Left renal pelvis (tissue), 4 donors: ENCODE measurements around the gene GTF2B. TPM values are rescaled to one million over a fixed set of nuclear protein-coding genes. Genes with fewer than 3 reads are reported as not detected.

Experiments
- polyA plus RNA-seq, 4 donors: library from polyadenylated mRNA; unstranded; fragments of 120-200 nt; gene quantifications; one replicate each; pipeline ENCODE4 v1.2.1, GENCODE V29; 2013; ENCODE audit not compliant: insufficient read length in 4 of 4

The GTF2B gene
- polyA plus RNA-seq, 4 donors, result 38.9 to 51.0 (median 44.0) TPM

Other genes starting within 250 kb of the GTF2B start
- gene PKN2, start 207.3 kb downstream of the GTF2B start, polyA plus RNA-seq, result 10 to 100 TPM; 54.5 to 74.0 (median 71.1) TPM
- 10 to 100 TPM; 34.2 to 64.8 (median 59.3) TPM for gene KYAT3, start 101.1 kb upstream of the GTF2B start, polyA plus RNA-seq
- 10 to 100 TPM; 14.6 to 24.0 (median 17.6) TPM for gene RBMXL1, start 101.1 kb upstream of the GTF2B start, polyA plus RNA-seq
- gene GBP3, start 131.3 kb upstream of the GTF2B start, polyA plus RNA-seq, result 10 to 100 TPM; 14.6 to 25.9 (median 20.5) TPM
- gene GBP1, start 173.6 kb upstream of the GTF2B start, polyA plus RNA-seq, result 10 to 100 TPM; 13.3 to 36.1 (median 16.5) TPM
- 1 to 10 TPM; 1.5 to 4.3 (median 3.0) TPM for gene GBP2, start 234.5 kb upstream of the GTF2B start, polyA plus RNA-seq